ENCODE measurements around the gene PDCD10.

The PDCD10 gene

DNA sequence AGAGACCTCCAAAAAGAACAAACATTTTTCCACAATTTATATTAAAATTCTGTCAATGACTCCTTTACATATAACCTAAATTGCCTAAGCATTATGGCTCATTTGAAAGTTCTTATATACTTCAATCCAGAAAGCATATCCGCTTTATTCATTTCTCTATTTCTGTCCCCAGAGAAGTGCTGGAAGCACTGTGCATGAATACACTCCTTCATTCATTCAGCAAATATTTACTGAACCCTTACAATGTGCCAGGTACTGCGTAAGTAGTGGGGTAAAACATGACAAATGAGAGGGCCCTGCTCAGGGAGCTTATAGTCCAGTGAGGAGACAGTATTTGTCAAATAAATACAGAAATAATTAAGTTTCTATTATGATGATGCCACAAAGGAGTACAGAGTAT, 3.3 kb downstream of the PDCD10 start:
- Histone ChIP-seq H3K4me1 (ENCODE audit: low read length) (peaks cover 23% of the 10 kb centered on the region), H3K4me2 (ENCODE audit: low read length) (no peak overlapping the region), H3K9ac (ENCODE audit: low read length) (no peak overlapping the region), H2AFZ (ENCODE audit: low read depth, low read length) (no peak overlapping the region), H3K27ac (ENCODE audit: low read length) (no peak overlapping the region), H3K36me3 (replicated peaks; ENCODE audit: low read depth, low read length) (peaks cover 2% of the 10 kb centered on the region), H3K27me3 (ENCODE audit: low read depth, low read length) (no peaks in the 10 kb centered on the region), H4K20me1 (ENCODE audit: insufficient read depth, low read length) (peaks cover 57% of the 10 kb centered on the region), H3K79me2 (ENCODE audit: low read length) (peaks cover 80% of the 10 kb centered on the region), H3K4me3 (ENCODE audit: low read length) (no peak overlapping the region), H3K9me3 (ENCODE audit: insufficient read depth, low read length) (no peaks in the 10 kb centered on the region)
- TF ChIP-seq, protein P1, sequence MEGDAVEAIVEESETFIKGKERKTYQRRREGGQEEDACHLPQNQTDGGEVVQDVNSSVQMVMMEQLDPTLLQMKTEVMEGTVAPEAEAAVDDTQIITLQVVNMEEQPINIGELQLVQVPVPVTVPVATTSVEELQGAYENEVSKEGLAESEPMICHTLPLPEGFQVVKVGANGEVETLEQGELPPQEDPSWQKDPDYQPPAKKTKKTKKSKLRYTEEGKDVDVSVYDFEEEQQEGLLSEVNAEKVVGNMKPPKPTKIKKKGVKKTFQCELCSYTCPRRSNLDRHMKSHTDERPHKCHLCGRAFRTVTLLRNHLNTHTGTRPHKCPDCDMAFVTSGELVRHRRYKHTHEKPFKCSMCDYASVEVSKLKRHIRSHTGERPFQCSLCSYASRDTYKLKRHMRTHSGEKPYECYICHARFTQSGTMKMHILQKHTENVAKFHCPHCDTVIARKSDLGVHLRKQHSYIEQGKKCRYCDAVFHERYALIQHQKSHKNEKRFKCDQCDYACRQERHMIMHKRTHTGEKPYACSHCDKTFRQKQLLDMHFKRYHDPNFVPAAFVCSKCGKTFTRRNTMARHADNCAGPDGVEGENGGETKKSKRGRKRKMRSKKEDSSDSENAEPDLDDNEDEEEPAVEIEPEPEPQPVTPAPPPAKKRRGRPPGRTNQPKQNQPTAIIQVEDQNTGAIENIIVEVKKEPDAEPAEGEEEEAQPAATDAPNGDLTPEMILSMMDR (IDR thresholded peaks at IDR 0.05; ENCODE audit: low read depth, low read length): no peak
- TF ChIP-seq EZH2phosphoT487 (IDR thresholded peaks at IDR 0.05; ENCODE audit: low read depth): no peak

- H3K27ac ChIP-seq (ENCODE audit: low read length): no peak overlapping the region
- H3K4me2 ChIP-seq (ENCODE audit: low read length): no peak overlapping the region
Observed at GRCh38 chr3:167729591-167729990, 5.1 kb downstream of the PDCD10 start.

DNA sequence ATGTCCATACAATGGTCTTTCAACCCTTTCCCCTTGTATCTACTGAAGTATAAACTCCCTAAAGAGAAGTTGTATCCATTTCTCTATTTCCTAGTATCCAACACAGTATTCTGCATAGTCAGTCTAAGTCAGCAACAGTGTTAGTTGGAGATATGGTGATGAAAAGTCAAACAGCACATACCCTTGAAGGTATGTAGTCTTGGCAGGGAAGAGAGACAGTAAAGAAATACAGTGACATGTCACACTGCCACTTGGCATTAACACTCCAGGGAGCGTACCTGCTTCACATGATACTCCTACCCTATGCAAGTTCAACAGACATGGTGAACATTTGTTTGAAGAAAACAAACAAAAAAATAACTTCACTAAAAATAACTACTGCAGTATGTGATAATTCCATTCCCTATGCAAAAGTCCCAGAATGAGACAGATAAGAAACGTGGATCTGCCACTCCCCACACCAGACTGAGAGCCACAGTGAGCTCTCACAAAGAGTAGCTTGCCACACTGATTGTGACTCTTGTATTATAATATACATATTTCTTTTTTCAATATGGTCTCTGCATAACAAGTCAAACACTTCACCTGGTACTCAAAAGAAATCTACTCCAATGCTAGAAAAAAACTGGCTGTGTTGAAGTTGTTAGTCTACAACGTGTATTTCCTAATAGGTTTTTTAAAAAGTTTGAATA, 5.9 kb downstream of the PDCD10 start:
- Histone ChIP-seq H3K4me2 (ENCODE audit: low read length) (no peak overlapping the region), H3K79me2 (ENCODE audit: low read length) (peaks cover 96% of the 10 kb centered on the region), H2AFZ (ENCODE audit: low read depth, low read length) (no peak overlapping the region), H3K27me3 (ENCODE audit: low read depth, low read length) (no peaks in the 10 kb centered on the region), H3K4me3 (ENCODE audit: low read length) (no peak overlapping the region), H4K20me1 (ENCODE audit: insufficient read depth, low read length) (peaks cover 68% of the 10 kb centered on the region), H3K9ac (ENCODE audit: low read length) (no peak overlapping the region), H3K27ac (ENCODE audit: low read length) (no peak overlapping the region), H3K36me3 (replicated peaks; ENCODE audit: low read depth, low read length) (peaks cover 2% of the 10 kb centered on the region), H3K9me3 (ENCODE audit: insufficient read depth, low read length) (no peaks in the 10 kb centered on the region), H3K4me1 (ENCODE audit: low read length) (peaks cover 21% of the 10 kb centered on the region)
- TF ChIP-seq, protein P1 (IDR thresholded peaks at IDR 0.05; ENCODE audit: low read depth, low read length): no peak
- no peak for TF ChIP-seq EZH2phosphoT487 (IDR thresholded peaks at IDR 0.05; ENCODE audit: low read depth)

More at GRCh38 chr3:167729591-167729990, 5.1 kb downstream of the PDCD10 start:
- H3K4me3 ChIP-seq (ENCODE audit: low read length): no peak overlapping the region
- H4K20me1 ChIP-seq (ENCODE audit: insufficient read depth, low read length): peaks cover 63% of the 10 kb centered on the region
- H3K27me3 ChIP-seq (ENCODE audit: low read depth, low read length): no peaks in the 10 kb centered on the region
- no peak overlapping the region for H3K9ac ChIP-seq (ENCODE audit: low read length)
- H3K4me1 ChIP-seq (ENCODE audit: low read length): peaks cover 21% of the 10 kb centered on the region
- H3K36me3 ChIP-seq (replicated peaks; ENCODE audit: low read depth, low read length): peaks cover 2% of the 10 kb centered on the region
- H3K79me2 ChIP-seq (ENCODE audit: low read length): peaks cover 96% of the 10 kb centered on the region
- TF ChIP-seq, protein P1 (IDR thresholded peaks at IDR 0.05; ENCODE audit: low read depth, low read length): no peak
- TF ChIP-seq EZH2phosphoT487 (IDR thresholded peaks at IDR 0.05; ENCODE audit: low read depth): no peak
- no peaks in the 10 kb centered on the region for H3K9me3 ChIP-seq (ENCODE audit: insufficient read depth, low read length)
- no peak overlapping the region for H2AFZ ChIP-seq (ENCODE audit: low read depth, low read length)

- Histone ChIP-seq H2AFZ (ENCODE audit: low read depth, low read length) (no peak overlapping the region), H4K20me1 (ENCODE audit: insufficient read depth, low read length) (peaks cover 73% of the 10 kb centered on the region), H3K27me3 (ENCODE audit: low read depth, low read length) (no peaks in the 10 kb centered on the region), H3K9me3 (ENCODE audit: insufficient read depth, low read length) (no peaks in the 10 kb centered on the region), H3K36me3 (replicated peaks; ENCODE audit: low read depth, low read length) (peaks cover 2% of the 10 kb centered on the region), H3K27ac (ENCODE audit: low read length) (no peak overlapping the region), H3K4me3 (ENCODE audit: low read length) (no peak overlapping the region), H3K79me2 (ENCODE audit: low read length) (peaks cover 96% of the 10 kb centered on the region), H3K4me1 (ENCODE audit: low read length) (peaks cover 17% of the 10 kb centered on the region), H3K4me2 (ENCODE audit: low read length) (no peak overlapping the region), H3K9ac (ENCODE audit: low read length) (no peak overlapping the region)
- TF ChIP-seq, protein P1 (IDR thresholded peaks at IDR 0.05; ENCODE audit: low read depth, low read length): no peak
- no peak for TF ChIP-seq EZH2phosphoT487 (IDR thresholded peaks at IDR 0.05; ENCODE audit: low read depth)
Observed at GRCh38 chr3:167728176-167728575, 6.5 kb downstream of the PDCD10 start.
